ENCODE measurements around the gene GNL3. TPM values are rescaled to one million over a fixed set of nuclear protein-coding genes. Genes with fewer than 3 reads are reported as not detected.
"Not testable (repeated sequence)": the region's sequence is repeated elsewhere in the genome, so short reads cannot be mapped to it uniquely, and the experiment has no call there.

GNL3 gene
- total and polyA plus RNA-seq, 7 experiments from 2014 or later: 60.0 to 116 (median 94.2) TPM

GRCh38 chr3:52676201-52676600, 9.6 kb upstream of the GNL3 start:
- H3K9me3 Mint-ChIP-seq; POLR2A ChIA-PET; CTCF ChIA-PET; H3K27me3 Mint-ChIP-seq; DNase-seq; H3K27me3 ChIP-seq (ENCODE audit: control insufficient read depth in 2 of 2, insufficient read depth in 2 of 2, low read length in 2 of 2); H3K4me1 ChIP-seq (ENCODE audit: control insufficient read depth in 2 of 2, insufficient read depth in 2 of 2, low read length in 2 of 2); H3K4me3 ChIP-seq (ENCODE audit: low read length); H3K27ac ChIP-seq (ENCODE audit: low read depth, low read length); H3K4me3 Mint-ChIP-seq; H3K9me3 ChIP-seq (ENCODE audit: control insufficient read depth in 2 of 3, low read length in 3 of 3); H3K27ac Mint-ChIP-seq; intact Hi-C loops (cut with micrococcal nuclease); ATAC-seq: not testable (repeated sequence)
- Mint-ChIP-seq H3K36me3 (peaks cover 25 to 47% (median 42%) of the 10 kb centered on the region in 5 donors), H3K4me1 (peaks cover 16 to 40% (median 26%) of the 10 kb centered on the region in 7 donors)
- H3K36me3 ChIP-seq (ENCODE audit: control insufficient read depth in 2 of 3, insufficient read depth in 3 of 3, low read length in 3 of 3): peaks cover 21 to 61% (median 30%) of the 10 kb centered on the region in 3 experiments

GRCh38 chr3:52678265-52679198, 7.3 kb upstream of the GNL3 start:
- peak overlapping the region in 2 of 9 donors; percentile 10 to 69 for H3K27ac Mint-ChIP-seq
- Histone ChIP-seq H3K4me1 (ENCODE audit: control insufficient read depth in 2 of 2, insufficient read depth in 2 of 2, low read length in 2 of 2) (no peaks in the 10 kb centered on the region), H3K4me3 (ENCODE audit: low read length) (no peak overlapping the region), H3K9me3 (ENCODE audit: control insufficient read depth in 2 of 3, low read length in 3 of 3) (no peaks in the 10 kb centered on the region), H3K27me3 (ENCODE audit: control insufficient read depth in 2 of 2, insufficient read depth in 2 of 2, low read length in 2 of 2) (no peaks in the 10 kb centered on the region), H3K27ac (ENCODE audit: low read depth, low read length) (no peak overlapping the region), H3K36me3 (ENCODE audit: control insufficient read depth in 2 of 3, insufficient read depth in 3 of 3, low read length in 3 of 3) (peaks cover 11 to 45% (median 33%) of the 10 kb centered on the region in 3 experiments)
- peaks cover 18 to 45% (median 37%) of the 10 kb centered on the region in 5 donors for H3K36me3 Mint-ChIP-seq
- intact Hi-C loops (cut with micrococcal nuclease): no loop called here
- no peak overlapping the region for H3K4me3 Mint-ChIP-seq
- ChIA-PET POLR2A (no interaction called here), CTCF (interaction anchor here (0.6 kb wide), 1 partner anchor 789 kb away, joined by 3 read pairs; no protein-coding TSS in a partner anchor)
- H3K27me3 Mint-ChIP-seq: no peaks in the 10 kb centered on the region
- DNase-seq: no peak
- ATAC-seq: no peak
- H3K9me3 Mint-ChIP-seq: no peaks in the 10 kb centered on the region
- peaks cover 25 to 45% (median 31%) of the 10 kb centered on the region in 7 donors for H3K4me1 Mint-ChIP-seq

DNA sequence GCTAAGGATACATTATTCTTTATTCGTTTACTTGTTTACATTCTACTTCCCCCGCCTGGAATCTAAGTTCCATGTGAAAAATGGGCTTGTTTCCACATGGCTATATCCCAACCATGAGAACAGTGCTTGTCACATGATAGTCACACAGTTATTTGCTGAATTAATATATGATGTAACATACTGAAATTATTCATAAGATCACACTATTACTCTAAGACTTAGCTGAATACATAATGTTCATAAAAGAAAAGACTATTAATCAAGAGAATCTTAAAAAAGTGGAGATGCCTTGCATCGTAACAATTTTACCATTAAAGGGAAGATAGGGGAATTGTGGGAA, 6.7 kb upstream of the GNL3 start:
- H3K9me3 Mint-ChIP-seq: no peaks in the 10 kb centered on the region
- peaks cover 0 to 4% of the 10 kb centered on the region in 2 donors for H3K4me1 ChIP-seq (ENCODE audit: control insufficient read depth in 2 of 2, insufficient read depth in 2 of 2, low read length in 2 of 2)
- peaks cover 11 to 45% (median 33%) of the 10 kb centered on the region in 3 experiments for H3K36me3 ChIP-seq (ENCODE audit: control insufficient read depth in 2 of 3, insufficient read depth in 3 of 3, low read length in 3 of 3)
- no peak overlapping the region for H3K27ac ChIP-seq (ENCODE audit: low read depth, low read length)
- H3K9me3 ChIP-seq (ENCODE audit: control insufficient read depth in 2 of 3, low read length in 3 of 3): no peaks in the 10 kb centered on the region
- POLR2A ChIA-PET: no interaction called here
- CTCF ChIA-PET: no interaction called here
- intact Hi-C loops (cut with micrococcal nuclease): no loop called here
- ATAC-seq: no peak
- DNase-seq: no peak
- H3K4me3 ChIP-seq (ENCODE audit: low read length): no peak overlapping the region
- no peaks in the 10 kb centered on the region for H3K27me3 ChIP-seq (ENCODE audit: control insufficient read depth in 2 of 2, insufficient read depth in 2 of 2, low read length in 2 of 2)
- peak overlapping the region in 2 of 9 donors; percentile 10 to 69 for H3K27ac Mint-ChIP-seq
- H3K27me3 Mint-ChIP-seq: no peaks in the 10 kb centered on the region
- peaks cover 18 to 45% (median 37%) of the 10 kb centered on the region in 5 donors for H3K36me3 Mint-ChIP-seq
- H3K4me3 Mint-ChIP-seq: no peak overlapping the region
- peaks cover 22 to 52% (median 37%) of the 10 kb centered on the region in 7 donors for H3K4me1 Mint-ChIP-seq

GRCh38 chr3:52679811-52680210, 6.0 kb upstream of the GNL3 start:
- H3K27ac ChIP-seq (ENCODE audit: low read depth, low read length): no peak overlapping the region
- intact Hi-C loops (cut with micrococcal nuclease): loop anchor here (10.0 kb wide), 2 partner anchors 225 to 405 kb away; partner anchors contain the start of genes NISCH (in 1 of the 2), TNNC1 (in 1 of the 2) and WDR82 (in 1 of the 2)
- no peaks in the 10 kb centered on the region for H3K27me3 ChIP-seq (ENCODE audit: control insufficient read depth in 2 of 2, insufficient read depth in 2 of 2, low read length in 2 of 2)
- Mint-ChIP-seq H3K9me3 (no peaks in the 10 kb centered on the region), H3K4me1 (peaks cover 26 to 56% (median 43%) of the 10 kb centered on the region in 7 donors), H3K27me3 (no peaks in the 10 kb centered on the region), H3K4me3 (no peak overlapping the region), H3K27ac (peak overlapping the region in 4 of 9 donors; percentile 10 to 44 (median 36)), H3K36me3 (peaks cover 18 to 45% (median 36%) of the 10 kb centered on the region in 5 donors)
- ChIA-PET CTCF (no interaction called here), POLR2A (no interaction called here)
- no peak overlapping the region for H3K4me3 ChIP-seq (ENCODE audit: low read length)
- H3K4me1 ChIP-seq (ENCODE audit: control insufficient read depth in 2 of 2, insufficient read depth in 2 of 2, low read length in 2 of 2): peaks cover 5 to 10% of the 10 kb centered on the region in 2 donors
- H3K9me3 ChIP-seq (ENCODE audit: control insufficient read depth in 2 of 3, low read length in 3 of 3): no peaks in the 10 kb centered on the region
- DNase-seq (no peak), ATAC-seq (no peak)
- peaks cover 11 to 43% (median 33%) of the 10 kb centered on the region in 3 experiments for H3K36me3 ChIP-seq (ENCODE audit: control insufficient read depth in 2 of 3, insufficient read depth in 3 of 3, low read length in 3 of 3)

DNA sequence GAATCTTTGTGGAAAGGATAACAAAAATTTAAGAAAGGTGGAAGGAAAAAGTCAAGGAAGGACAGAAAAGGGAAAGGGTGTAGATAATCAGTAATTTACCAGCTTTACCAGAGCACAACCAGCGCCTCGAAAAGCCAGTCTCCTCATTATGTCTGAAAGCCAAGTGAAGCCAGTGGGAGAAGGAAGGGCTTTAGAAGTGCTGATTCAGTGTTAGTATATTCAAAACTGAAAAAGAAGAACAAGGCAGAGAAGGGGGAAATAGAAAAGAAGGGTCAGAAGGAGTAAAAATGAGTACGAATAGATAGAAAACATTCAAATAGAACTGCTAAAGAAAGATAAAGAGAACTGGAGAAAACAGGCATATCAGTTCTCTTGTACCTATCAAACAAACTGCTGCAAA, 4.2 kb upstream of the GNL3 start:
- peaks cover 0 to 2% (median 0%) of the 10 kb centered on the region in 11 donors for H3K9me3 Mint-ChIP-seq
- peaks cover 16 to 34% (median 28%) of the 10 kb centered on the region in 5 donors for H3K36me3 Mint-ChIP-seq
- DNase-seq: no peak
- no peak overlapping the region for H3K4me3 ChIP-seq (ENCODE audit: low read length)
- no peaks in the 10 kb centered on the region for H3K27me3 Mint-ChIP-seq
- ChIA-PET POLR2A (no interaction called here), CTCF (no interaction called here)
- H3K4me1 Mint-ChIP-seq: peaks cover 30 to 63% (median 53%) of the 10 kb centered on the region in 7 donors
- no peak for ATAC-seq
- no peaks in the 10 kb centered on the region for H3K27me3 ChIP-seq (ENCODE audit: control insufficient read depth in 2 of 2, insufficient read depth in 2 of 2, low read length in 2 of 2)
- peak overlapping the region in 4 of 10 donors; percentile 16 to 34 (median 29) for H3K4me3 Mint-ChIP-seq
- no peak overlapping the region for H3K27ac ChIP-seq (ENCODE audit: low read depth, low read length)
- intact Hi-C loops (cut with micrococcal nuclease): loop anchor here (10.0 kb wide), 2 partner anchors 227 to 407 kb away; partner anchors contain the start of genes NISCH (in 1 of the 2), TNNC1 (in 1 of the 2) and WDR82 (in 1 of the 2)
- peaks cover 7 to 33% (median 29%) of the 10 kb centered on the region in 3 experiments for H3K36me3 ChIP-seq (ENCODE audit: control insufficient read depth in 2 of 3, insufficient read depth in 3 of 3, low read length in 3 of 3)
- peak overlapping the region in 7 of 9 donors; percentile 3 to 84 (median 27) for H3K27ac Mint-ChIP-seq
- H3K4me1 ChIP-seq (ENCODE audit: control insufficient read depth in 2 of 2, insufficient read depth in 2 of 2, low read length in 2 of 2): peaks cover 14 to 16% of the 10 kb centered on the region in 2 donors
- no peaks in the 10 kb centered on the region for H3K9me3 ChIP-seq (ENCODE audit: control insufficient read depth in 2 of 3, low read length in 3 of 3)

DNA sequence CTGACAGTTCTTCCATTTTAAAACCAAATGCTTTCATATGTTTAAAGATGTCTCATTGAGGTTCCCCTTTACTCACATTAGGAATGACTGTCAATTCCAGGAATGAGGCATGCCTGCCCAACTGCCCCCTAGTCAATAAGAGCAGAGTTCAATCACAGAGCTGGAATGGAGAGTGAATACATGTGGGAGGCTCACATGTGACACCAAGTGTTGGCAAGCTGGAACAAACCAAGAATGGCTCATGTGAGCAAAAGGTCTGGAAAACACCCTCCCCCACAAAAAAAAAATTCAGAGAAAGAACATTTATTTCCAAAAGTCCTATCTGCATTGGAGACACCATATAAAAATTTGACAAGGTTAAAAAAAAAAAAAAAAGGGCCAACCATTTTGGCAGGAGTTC, 3.8 kb upstream of the GNL3 start:
- intact Hi-C loops (cut with micrococcal nuclease): loop anchor here (10.0 kb wide), 2 partner anchors 227 to 407 kb away; partner anchors contain the start of genes NISCH (in 1 of the 2), TNNC1 (in 1 of the 2) and WDR82 (in 1 of the 2)
- Histone ChIP-seq H3K27ac (ENCODE audit: low read depth, low read length) (no peak overlapping the region), H3K36me3 (ENCODE audit: control insufficient read depth in 2 of 3, insufficient read depth in 3 of 3, low read length in 3 of 3) (peaks cover 7 to 33% (median 26%) of the 10 kb centered on the region in 3 experiments), H3K4me1 (ENCODE audit: control insufficient read depth in 2 of 2, insufficient read depth in 2 of 2, low read length in 2 of 2) (peaks cover 18 to 20% of the 10 kb centered on the region in 2 donors), H3K4me3 (ENCODE audit: low read length) (no peak overlapping the region), H3K27me3 (ENCODE audit: control insufficient read depth in 2 of 2, insufficient read depth in 2 of 2, low read length in 2 of 2) (no peaks in the 10 kb centered on the region), H3K9me3 (ENCODE audit: control insufficient read depth in 2 of 3, low read length in 3 of 3) (no peaks in the 10 kb centered on the region)
- Mint-ChIP-seq H3K36me3 (peaks cover 12 to 30% (median 26%) of the 10 kb centered on the region in 5 donors), H3K4me1 (peaks cover 33 to 68% (median 55%) of the 10 kb centered on the region in 7 donors), H3K27ac (peak overlapping the region in 6 of 9 donors; percentile 19 to 84 (median 41)), H3K27me3 (no peaks in the 10 kb centered on the region), H3K4me3 (peak overlapping the region in 3 of 10 donors; percentile 16 to 33 (median 24)), H3K9me3 (peaks cover 0 to 2% (median 0%) of the 10 kb centered on the region in 11 donors)
- CTCF ChIA-PET: no interaction called here
- POLR2A ChIA-PET: no interaction called here
- no peak for ATAC-seq
- DNase-seq: peak in 1 of 9 donors; percentile 33

All from naive thymus-derived CD4-positive, alpha-beta T cell (primary cell).